ENCODE data around the gene CA12. TPM values are rescaled to one million over a fixed set of nuclear protein-coding genes. Genes with fewer than 3 reads are reported as not detected.

CA12 gene
- total RNA-seq, 2 experiments from 2014 or later: 0.20 TPM; not detected in 1

DNA sequence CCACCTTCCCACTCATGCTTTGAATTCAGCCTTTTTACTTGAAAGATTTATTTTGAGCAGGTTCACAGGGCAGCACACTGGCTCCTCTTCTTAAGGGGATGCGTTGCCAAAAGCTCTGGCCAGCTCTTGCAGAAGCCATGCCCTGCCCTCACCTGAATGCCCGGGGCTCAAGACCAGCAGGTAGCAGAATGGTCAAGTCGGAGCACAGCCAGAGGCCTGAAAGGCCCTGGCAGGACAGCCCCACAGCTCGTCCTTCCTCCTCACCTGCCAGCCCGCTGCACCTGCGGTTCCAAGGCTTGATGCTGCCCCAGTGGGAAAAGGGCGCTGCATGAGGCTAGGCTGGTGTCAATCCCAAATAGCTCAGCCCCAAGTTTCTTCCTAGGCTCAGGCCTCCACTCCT is 13.1 kb downstream of the CA12 start:
- H3K9me3 Mint-ChIP-seq: no peaks in the 10 kb centered on the region
- no peak overlapping the region for H3K27ac Mint-ChIP-seq
- H3K36me3 Mint-ChIP-seq (ENCODE audit: low read depth): no peaks in the 10 kb centered on the region
- H3K4me1 Mint-ChIP-seq: peaks cover 15% of the 10 kb centered on the region
- DNase-seq: no peak
- CTCF ChIA-PET: no interaction called here
- POLR2A ChIA-PET: no interaction called here
- no peak overlapping the region for H3K4me3 Mint-ChIP-seq
- peaks cover 7% of the 10 kb centered on the region for H3K27me3 Mint-ChIP-seq

DNA sequence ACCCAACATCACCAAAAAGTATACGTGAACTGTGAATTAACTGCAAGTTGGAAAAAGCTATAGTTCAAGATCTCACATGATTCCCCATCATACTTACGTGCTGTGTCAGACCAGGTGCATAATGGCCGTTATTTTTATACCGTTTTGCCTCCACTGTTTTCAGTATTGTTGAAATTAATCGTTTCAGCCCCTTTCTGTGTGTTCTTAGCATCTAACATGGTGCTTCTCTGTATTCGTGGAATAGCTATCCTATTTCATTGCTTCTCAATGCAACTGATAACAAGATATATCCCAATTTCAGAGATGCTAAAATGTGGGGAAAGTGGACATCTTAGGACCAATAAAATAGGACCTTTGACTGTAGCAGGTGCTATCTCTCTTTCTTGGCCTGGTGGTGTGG is 13.7 kb downstream of the CA12 start:
- CTCF ChIA-PET: no interaction called here
- Mint-ChIP-seq H3K4me3 (no peak overlapping the region), H3K9me3 (no peaks in the 10 kb centered on the region), H3K36me3 (ENCODE audit: low read depth) (no peaks in the 10 kb centered on the region), H3K4me1 (peaks cover 15% of the 10 kb centered on the region), H3K27me3 (peaks cover 9% of the 10 kb centered on the region), H3K27ac (no peak overlapping the region)
- POLR2A ChIA-PET: no interaction called here
- no peak for DNase-seq

DNA sequence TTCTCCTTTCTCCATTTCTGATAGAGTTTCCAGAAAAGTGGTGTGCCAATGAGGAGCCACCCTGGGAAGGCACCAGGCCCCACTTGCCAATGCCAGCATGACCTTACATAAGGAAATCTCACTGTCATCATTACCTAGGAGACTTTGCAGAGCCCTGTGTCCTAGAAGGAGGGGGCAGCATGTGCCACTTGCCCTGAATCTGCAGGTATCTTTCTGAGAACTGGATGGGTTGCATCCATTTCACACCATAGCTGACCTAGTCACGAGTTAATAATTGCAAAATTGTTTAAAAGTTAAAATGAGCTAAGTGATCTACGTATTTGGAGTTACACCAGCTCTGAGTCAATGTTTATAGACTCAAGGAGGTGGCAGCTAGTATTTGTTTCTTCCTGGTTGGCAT is 14.3 kb downstream of the CA12 start:
- Mint-ChIP-seq H3K4me3 (no peak overlapping the region), H3K27me3 (peaks cover 10% of the 10 kb centered on the region), H3K36me3 (ENCODE audit: low read depth) (no peaks in the 10 kb centered on the region), H3K27ac (no peak overlapping the region), H3K4me1 (peaks cover 10% of the 10 kb centered on the region), H3K9me3 (no peaks in the 10 kb centered on the region)
- POLR2A ChIA-PET: no interaction called here
- DNase-seq: no peak
- CTCF ChIA-PET: no interaction called here

DNA sequence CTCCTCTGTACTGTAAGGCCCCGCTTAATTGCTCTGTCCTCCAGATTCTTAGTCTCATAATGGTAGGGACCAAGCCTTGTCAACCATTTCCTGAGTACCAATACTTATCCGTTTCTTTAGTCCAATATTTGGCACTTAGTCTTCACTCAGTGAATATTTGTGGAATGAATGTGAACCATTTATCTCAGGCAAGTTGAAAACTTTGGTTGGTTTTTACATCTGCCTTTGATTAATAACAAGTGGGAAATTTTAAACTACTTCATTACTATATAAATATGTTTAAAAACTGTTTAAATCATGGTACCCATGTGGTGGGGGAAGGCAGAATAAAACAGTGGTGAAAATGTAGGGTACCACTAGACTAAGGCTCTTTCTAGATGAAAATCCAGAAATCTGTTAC is 15.2 kb downstream of the CA12 start:
- peaks cover 16% of the 10 kb centered on the region for H3K27me3 Mint-ChIP-seq
- H3K9me3 Mint-ChIP-seq: no peaks in the 10 kb centered on the region
- POLR2A ChIA-PET: no interaction called here
- no peak overlapping the region for H3K27ac Mint-ChIP-seq
- DNase-seq: no peak
- CTCF ChIA-PET: no interaction called here
- no peak overlapping the region for H3K4me3 Mint-ChIP-seq
- peaks cover under 1% of the 10 kb centered on the region for H3K4me1 Mint-ChIP-seq
- H3K36me3 Mint-ChIP-seq (ENCODE audit: low read depth): no peaks in the 10 kb centered on the region

DNA sequence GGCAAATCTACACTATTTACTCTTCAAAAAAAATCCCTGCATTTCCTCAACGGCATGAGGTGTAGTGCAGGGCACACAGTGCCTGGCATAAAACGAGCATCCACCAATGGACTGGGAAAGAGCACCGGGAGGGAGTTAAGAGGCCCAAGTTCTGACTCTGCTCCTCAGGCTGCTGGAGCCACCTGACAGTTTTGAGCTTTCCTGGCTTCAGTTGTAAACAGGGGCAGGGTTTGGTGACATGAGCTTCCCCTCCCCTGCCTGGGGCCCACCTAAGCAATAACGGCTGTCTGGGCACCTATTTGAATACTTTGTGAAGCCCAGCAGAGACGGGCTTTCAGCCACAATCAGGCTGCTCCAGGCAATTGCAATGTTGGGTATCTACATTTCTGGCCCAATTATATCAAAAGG is 16.4 kb downstream of the CA12 start:
- Mint-ChIP-seq H3K27ac (no peak overlapping the region), H3K4me3 (no peak overlapping the region), H3K27me3 (peaks cover 23% of the 10 kb centered on the region), H3K4me1 (no peaks in the 10 kb centered on the region), H3K9me3 (no peaks in the 10 kb centered on the region), H3K36me3 (ENCODE audit: low read depth) (no peaks in the 10 kb centered on the region)
- CTCF ChIA-PET: interaction anchor here (0.7 kb wide), 1 partner anchor 171 kb away, joined by 3 read pairs; no protein-coding TSS in a partner anchor
- DNase-seq: no peak
- POLR2A ChIA-PET: no interaction called here

DNA sequence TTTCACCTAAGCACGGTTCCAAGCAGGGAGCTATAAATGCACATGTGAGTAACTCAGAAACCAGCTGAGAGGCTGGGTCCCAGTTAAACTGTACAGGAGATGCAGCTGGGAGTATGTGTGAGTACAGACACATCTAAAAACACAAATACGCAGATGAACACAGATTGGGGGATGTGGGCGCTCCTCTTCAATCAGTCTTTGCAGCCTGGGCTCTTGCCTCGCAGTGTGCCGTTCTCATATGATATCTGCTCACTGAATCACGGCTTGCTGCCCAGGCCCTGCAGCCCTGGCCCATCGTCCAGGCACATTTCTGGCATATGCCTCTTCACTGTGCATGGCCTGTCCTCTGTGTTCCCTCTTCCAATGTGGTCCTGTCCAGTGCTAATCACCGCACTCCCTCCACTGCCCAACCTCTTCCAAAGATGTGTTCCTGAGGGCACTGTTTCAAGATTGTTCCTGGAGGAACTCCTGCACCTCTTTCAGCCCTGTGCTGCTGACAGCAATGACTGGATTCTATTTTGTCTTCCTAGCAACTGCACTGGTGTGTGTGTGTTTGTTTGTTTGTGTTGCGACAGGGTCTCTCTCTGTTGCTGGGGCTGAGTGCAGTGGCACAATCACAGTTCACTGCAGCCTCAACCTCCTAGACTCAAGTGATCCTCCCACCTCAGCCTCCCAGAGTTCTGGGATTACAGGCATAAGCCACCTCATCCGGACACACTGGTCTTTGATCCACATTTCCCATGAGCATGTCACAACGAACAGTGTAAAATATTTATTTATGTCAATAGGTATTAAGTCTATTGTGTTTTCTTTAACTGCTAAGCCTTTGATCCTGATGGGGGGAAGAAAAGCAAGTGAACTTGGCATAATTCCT is 17.0 kb downstream of the CA12 start:
- H3K27me3 Mint-ChIP-seq: peaks cover 25% of the 10 kb centered on the region
- H3K4me1 Mint-ChIP-seq: no peaks in the 10 kb centered on the region
- POLR2A ChIA-PET: no interaction called here
- no peaks in the 10 kb centered on the region for H3K36me3 Mint-ChIP-seq (ENCODE audit: low read depth)
- DNase-seq: no peak
- H3K27ac Mint-ChIP-seq: no peak overlapping the region
- H3K4me3 Mint-ChIP-seq: no peak overlapping the region
- CTCF ChIA-PET: no interaction called here
- no peaks in the 10 kb centered on the region for H3K9me3 Mint-ChIP-seq

DNA sequence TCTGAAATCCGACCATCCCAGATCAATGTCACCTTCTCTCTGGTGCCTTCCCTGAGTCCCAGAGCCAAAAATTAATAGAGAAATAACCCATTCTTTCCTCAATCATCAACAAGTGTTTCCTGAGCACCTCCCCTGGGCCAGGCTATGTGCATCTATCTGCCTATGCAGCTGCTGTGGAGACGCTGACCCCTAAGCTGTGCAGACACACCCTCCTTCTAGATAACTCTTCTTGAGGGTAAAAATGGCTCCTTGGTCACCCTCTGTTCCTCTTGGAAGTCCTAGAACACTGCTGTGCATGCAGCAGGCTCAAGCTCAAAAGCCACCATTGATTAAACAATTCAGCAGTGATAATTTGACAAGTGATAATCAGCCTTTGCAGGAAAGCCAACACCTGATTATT is 18.4 kb downstream of the CA12 start:
- CTCF ChIA-PET: no interaction called here
- Mint-ChIP-seq H3K27me3 (peaks cover 34% of the 10 kb centered on the region), H3K36me3 (ENCODE audit: low read depth) (no peaks in the 10 kb centered on the region), H3K9me3 (no peaks in the 10 kb centered on the region), H3K4me1 (no peaks in the 10 kb centered on the region), H3K4me3 (no peak overlapping the region), H3K27ac (no peak overlapping the region)
- no peak for DNase-seq
- POLR2A ChIA-PET: no interaction called here

DNA sequence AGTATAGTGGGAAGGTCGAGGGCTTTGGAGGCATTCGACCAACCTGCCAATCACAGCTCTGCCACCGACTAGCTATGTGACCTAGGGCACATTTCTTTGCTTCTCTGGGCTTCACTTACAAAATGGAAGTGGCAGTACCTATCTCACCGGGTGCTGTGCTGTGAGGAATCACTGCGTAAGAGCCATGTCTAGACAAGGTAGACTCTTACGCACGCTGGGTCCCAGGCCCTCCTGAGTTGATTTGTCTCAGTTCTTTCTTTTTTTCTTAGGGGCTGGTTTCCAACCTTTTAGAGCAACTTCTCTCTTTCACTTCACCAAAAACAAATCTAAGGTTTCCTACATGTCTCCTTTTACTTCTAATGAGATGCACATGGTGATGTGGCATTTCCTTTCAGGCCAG is 18.8 kb downstream of the CA12 start:
- ChIA-PET CTCF (no interaction called here), POLR2A (no interaction called here)
- H3K9me3 Mint-ChIP-seq: no peaks in the 10 kb centered on the region
- H3K4me3 Mint-ChIP-seq: no peak overlapping the region
- DNase-seq: no peak
- H3K36me3 Mint-ChIP-seq (ENCODE audit: low read depth): no peaks in the 10 kb centered on the region
- peaks cover 36% of the 10 kb centered on the region for H3K27me3 Mint-ChIP-seq
- no peaks in the 10 kb centered on the region for H3K4me1 Mint-ChIP-seq
- H3K27ac Mint-ChIP-seq: no peak overlapping the region

DNA sequence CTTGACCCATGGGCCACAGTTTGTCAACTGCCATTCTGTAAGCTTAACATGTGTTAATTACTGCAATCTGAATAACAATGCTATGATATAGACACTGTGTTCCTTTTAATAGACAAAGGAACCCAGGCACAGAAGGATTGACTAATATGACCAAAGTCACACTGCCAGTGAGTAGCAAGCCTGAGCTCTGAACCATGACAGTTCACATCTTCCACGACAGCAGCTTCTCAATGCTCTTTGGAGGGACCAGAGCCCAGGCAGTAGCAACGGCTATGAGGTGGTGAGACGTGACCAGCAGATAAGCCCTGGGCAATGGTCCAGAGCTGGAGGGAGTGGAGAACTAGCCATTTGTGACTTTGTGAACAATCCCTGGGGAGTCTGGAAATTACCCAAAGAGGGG is 19.4 kb downstream of the CA12 start:
- POLR2A ChIA-PET: no interaction called here
- no peak overlapping the region for H3K4me3 Mint-ChIP-seq
- H3K9me3 Mint-ChIP-seq: no peaks in the 10 kb centered on the region
- CTCF ChIA-PET: no interaction called here
- no peaks in the 10 kb centered on the region for H3K4me1 Mint-ChIP-seq
- no peak overlapping the region for H3K27ac Mint-ChIP-seq
- H3K27me3 Mint-ChIP-seq: peaks cover 38% of the 10 kb centered on the region
- DNase-seq: no peak
- H3K36me3 Mint-ChIP-seq (ENCODE audit: low read depth): no peaks in the 10 kb centered on the region

DNA sequence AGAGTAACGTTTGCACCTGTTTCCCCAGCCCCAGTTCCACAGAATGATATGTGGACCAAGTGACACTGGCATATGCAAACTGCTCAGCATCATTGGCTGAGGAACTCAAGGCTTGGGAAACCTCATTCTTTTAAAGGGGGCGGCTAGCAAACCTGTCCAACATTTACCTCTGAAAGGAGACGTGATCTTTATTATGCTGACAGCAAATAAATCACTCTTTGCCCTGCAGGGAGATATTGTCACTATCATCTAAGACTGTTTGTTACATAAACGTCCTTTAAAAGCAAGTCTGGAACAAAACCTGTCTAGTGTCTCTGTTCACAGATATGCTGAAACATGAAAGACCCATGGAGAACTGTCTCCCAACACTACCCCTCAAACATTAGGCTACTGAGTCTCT is 21.5 kb downstream of the CA12 start:
- peaks cover 36% of the 10 kb centered on the region for H3K27me3 Mint-ChIP-seq
- no peak for DNase-seq
- H3K4me3 Mint-ChIP-seq: no peak overlapping the region
- no peaks in the 10 kb centered on the region for H3K9me3 Mint-ChIP-seq
- H3K27ac Mint-ChIP-seq: no peak overlapping the region
- CTCF ChIA-PET: no interaction called here
- POLR2A ChIA-PET: no interaction called here
- H3K4me1 Mint-ChIP-seq: no peaks in the 10 kb centered on the region
- H3K36me3 Mint-ChIP-seq (ENCODE audit: low read depth): no peaks in the 10 kb centered on the region

DNA sequence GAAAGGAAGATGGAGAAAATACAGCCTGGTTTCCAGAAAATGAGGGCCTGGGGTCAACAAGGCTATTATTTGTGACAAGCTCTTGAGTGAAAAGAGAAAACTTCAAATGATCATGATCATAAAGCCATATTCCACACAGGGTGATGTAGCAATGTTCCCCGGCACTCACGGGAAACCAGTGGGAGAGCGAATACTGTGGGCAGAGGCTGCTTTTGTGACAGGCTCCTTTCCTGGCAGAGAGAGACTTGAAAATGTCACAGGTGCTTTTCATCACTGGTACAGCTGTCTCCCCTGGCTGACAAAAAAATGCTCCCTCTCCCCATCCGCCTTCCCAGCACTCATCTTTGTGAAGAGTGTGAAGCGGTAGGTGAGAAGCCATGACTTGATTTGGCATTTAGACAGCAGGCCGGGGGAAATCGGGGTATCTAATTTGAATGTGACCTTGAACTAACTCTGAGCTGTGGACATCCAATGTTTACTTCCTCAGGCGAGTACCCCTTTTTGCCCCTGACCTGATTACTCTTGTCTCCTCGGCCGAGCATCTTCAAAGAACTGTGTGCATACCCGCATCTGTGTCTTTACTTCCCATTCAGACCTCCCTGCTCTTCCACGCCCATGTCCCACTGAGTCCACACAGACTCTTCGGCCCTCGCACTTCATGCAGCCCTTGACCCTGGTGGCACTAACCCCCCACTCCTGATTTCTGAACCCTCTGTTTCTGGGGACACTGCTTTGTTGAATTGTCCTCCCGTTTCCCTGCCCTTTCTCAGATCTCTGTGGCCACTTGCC is 23.2 kb downstream of the CA12 start:
- H3K9me3 Mint-ChIP-seq: no peaks in the 10 kb centered on the region
- no peaks in the 10 kb centered on the region for H3K4me1 Mint-ChIP-seq
- no peak for DNase-seq
- peaks cover 33% of the 10 kb centered on the region for H3K27me3 Mint-ChIP-seq
- H3K27ac Mint-ChIP-seq: no peak overlapping the region
- POLR2A ChIA-PET: no interaction called here
- H3K4me3 Mint-ChIP-seq: no peak overlapping the region
- H3K36me3 Mint-ChIP-seq (ENCODE audit: low read depth): no peaks in the 10 kb centered on the region
- CTCF ChIA-PET: no interaction called here

DNA sequence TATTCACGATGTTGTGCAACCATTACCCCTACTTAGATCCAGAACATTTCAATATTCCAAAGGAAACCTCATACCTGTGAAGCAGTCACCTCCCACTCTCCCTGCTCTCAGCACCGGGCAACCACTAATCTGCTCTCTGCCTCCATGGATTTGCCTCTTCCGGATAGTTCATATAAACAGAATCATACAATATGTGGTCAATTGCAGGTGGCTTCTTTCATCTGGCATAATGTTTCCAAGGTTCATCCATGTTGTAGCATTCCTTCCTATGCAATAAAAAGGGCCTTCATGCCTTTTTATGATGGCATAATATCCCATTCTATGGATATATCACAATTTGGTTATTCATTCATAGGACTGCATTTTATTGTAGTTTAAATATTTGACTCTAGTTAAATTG is 23.9 kb downstream of the CA12 start:
- CTCF ChIA-PET: no interaction called here

DNA sequence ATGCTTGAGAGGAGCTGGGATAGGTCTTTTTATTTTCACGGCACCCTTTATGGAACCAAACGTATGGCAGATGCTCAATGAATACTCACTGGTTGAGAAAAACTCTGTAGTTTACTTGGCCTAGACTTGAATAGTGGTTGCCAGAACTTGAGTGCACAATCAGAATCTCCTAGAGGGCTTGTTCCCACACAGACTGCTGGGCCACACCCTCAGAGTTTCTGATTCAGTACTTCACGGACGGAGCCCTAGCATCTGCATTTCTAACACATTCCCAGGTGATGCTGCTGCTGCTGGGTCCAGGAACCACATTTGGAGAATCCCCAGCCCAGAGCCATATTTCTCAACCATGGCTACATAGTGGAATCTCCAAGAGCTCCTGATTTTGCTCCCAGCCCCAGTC is 24.6 kb downstream of the CA12 start:
- no peaks in the 10 kb centered on the region for H3K36me3 Mint-ChIP-seq (ENCODE audit: low read depth)
- peaks cover 28% of the 10 kb centered on the region for H3K27me3 Mint-ChIP-seq
- H3K4me3 Mint-ChIP-seq: no peak overlapping the region
- H3K4me1 Mint-ChIP-seq: no peaks in the 10 kb centered on the region
- H3K9me3 Mint-ChIP-seq: no peaks in the 10 kb centered on the region
- POLR2A ChIA-PET: no interaction called here
- H3K27ac Mint-ChIP-seq: no peak overlapping the region
- CTCF ChIA-PET: no interaction called here
- DNase-seq: no peak

More for the DNA sequence above, 23.9 kb downstream of the CA12 start:
- POLR2A ChIA-PET: no interaction called here
- Mint-ChIP-seq H3K4me1 (no peaks in the 10 kb centered on the region), H3K27ac (no peak overlapping the region), H3K27me3 (peaks cover 30% of the 10 kb centered on the region), H3K36me3 (ENCODE audit: low read depth) (no peaks in the 10 kb centered on the region), H3K4me3 (no peak overlapping the region), H3K9me3 (no peaks in the 10 kb centered on the region)
- DNase-seq: no peak

All from activated CD4-positive, alpha-beta memory T cell treated with anti-CD3 and anti-CD28 coated beads, Interleukin-2, amount 10 ng/mL, durations not matched to agents 7 days and 5 days (primary cell).